Activated B cell treated with CpG ODN at 0.5 μM for 24 hours (primary cell): Measurements from ENCODE around the gene ANKRD13D. TPM values are rescaled to one million over a fixed set of nuclear protein-coding genes. Genes with fewer than 3 reads are reported as not detected.

Experiments used
- ATAC-seq: fragments of 200-7000 bp; cut with Tn5 transposase; one replicate; pipeline ENCODE4 v1.10.0; 2021; ENCODE audit warnings: low read depth, mild to moderate bottlenecking, moderate library complexity
- CTCF ChIA-PET: fragments of 350-600 bp; sonication (Branson Sonifier 250); formaldehyde crosslinking; loops from one replicate; lab custom pipeline; 2021; ENCODE audit warnings: antibody characterized with exemption; lab: Charles Lee
- POLR2A ChIA-PET: fragments of 350-600 bp; sonication (Branson Sonifier 250); formaldehyde crosslinking; loops from one replicate; lab custom pipeline; 2021; ENCODE audit warnings: antibody characterized with exemption; lab: Charles Lee
- DNase-seq: peaks from one replicate; pipeline ENCODE4 v3.0.0; 2022
- H3K27ac Mint-ChIP-seq: one replicate; pipeline ENCODE4 v1.8.0; 2020; ENCODE audit warnings: mixed read lengths
- H3K27me3 Mint-ChIP-seq: one replicate; pipeline ENCODE4 v1.8.0; 2021; ENCODE audit warnings: mixed read lengths
- H3K36me3 Mint-ChIP-seq: one replicate; pipeline ENCODE4 v1.8.0; 2021; ENCODE audit warnings: low read depth, mixed read lengths
- H3K4me1 Mint-ChIP-seq: one replicate; pipeline ENCODE4 v1.8.0; 2021; ENCODE audit warnings: mixed read lengths
- H3K4me3 Mint-ChIP-seq: one replicate; pipeline ENCODE4 v1.8.0; 2020; ENCODE audit warnings: mild to moderate bottlenecking, mixed read lengths
- H3K9me3 Mint-ChIP-seq: one replicate; pipeline ENCODE4 v1.8.0; 2020; ENCODE audit warnings: mixed read lengths
- CTCF ChIP-seq: fragments of 200-600 bp; IDR thresholded peaks from one replicate; pipeline ENCODE4 v1.8.0; 2022; ENCODE audit warnings: antibody characterized with exemption, mild to moderate bottlenecking
- intact Hi-C: fragments of 100-400 bp; cut with micrococcal nuclease; formaldehyde crosslinking; loops from one replicate; pipeline ENCODE4 v1.15.1; 2024
- total RNA-seq: library from RNA; stranded (reverse); gene quantifications from 2 replicates; pipeline ENCODE4 v1.2.3, GENCODE V29; 2022

ANKRD13D gene
- total RNA-seq, 1 donor from 2014 or later, result 116 TPM

- H3K27ac Mint-ChIP-seq, result no peak overlapping the region
- H3K36me3 Mint-ChIP-seq, result peaks cover 79% of the 10 kb centered on the region
- H3K4me3 Mint-ChIP-seq, result no peak overlapping the region
- ATAC-seq (no peak), DNase-seq (no peak)
- peaks cover 8% of the 10 kb centered on the region for H3K9me3 Mint-ChIP-seq
- intact Hi-C loops, result no loop called here
- POLR2A ChIA-PET, result interaction anchor here (2.6 kb wide), 1 partner anchor 22 kb away, joined by 8 read pairs; no protein-coding TSS in a partner anchor
- H3K27me3 Mint-ChIP-seq, result no peaks in the 10 kb centered on the region
- TF ChIP-seq CTCF, result no peak
- CTCF ChIA-PET, result interaction anchor here (0.7 to 0.8 kb wide), 2 partner anchors 21 to 50 kb away, joined by 3 read pairs; no protein-coding TSS in a partner anchor
- peaks cover 18% of the 10 kb centered on the region for H3K4me1 Mint-ChIP-seq
Observed at GRCh38 chr11:67295846-67296245, 6.7 kb downstream of the ANKRD13D start.

GRCh38 chr11:67298786-67299185 lies 9.7 kb downstream of the ANKRD13D start:
- ATAC-seq (no peak), DNase-seq (no peak)
- POLR2A ChIA-PET, result interaction anchor here (0.6 kb wide), 1 partner anchor 23 kb away, joined by 3 read pairs; no protein-coding TSS in a partner anchor
- intact Hi-C loops, result no loop called here
- Mint-ChIP-seq H3K4me1 (peaks cover 6% of the 10 kb centered on the region), H3K9me3 (peaks cover 8% of the 10 kb centered on the region), H3K4me3 (no peak overlapping the region), H3K36me3 (peaks cover 71% of the 10 kb centered on the region), H3K27me3 (no peaks in the 10 kb centered on the region), H3K27ac (no peak overlapping the region)
- CTCF ChIA-PET, result no interaction called here
- no peak for TF ChIP-seq CTCF

GRCh38 chr11:67299471-67300191 lies 10.5 kb downstream of the ANKRD13D start:
- Mint-ChIP-seq H3K27me3 (no peaks in the 10 kb centered on the region), H3K36me3 (peaks cover 66% of the 10 kb centered on the region), H3K9me3 (peaks cover 8% of the 10 kb centered on the region), H3K27ac (no peak overlapping the region), H3K4me1 (peaks cover 3% of the 10 kb centered on the region), H3K4me3 (no peak overlapping the region)
- ChIA-PET CTCF (no interaction called here), POLR2A (interaction anchor here (0.6 kb wide), 1 partner anchor 22 kb away, joined by 3 read pairs; no protein-coding TSS in a partner anchor)
- TF ChIP-seq CTCF, result no peak
- ATAC-seq (no peak), DNase-seq (no peak)
- intact Hi-C loops, result no loop called here

- DNase-seq, result no peak
- intact Hi-C loops, result no loop called here
- no peak overlapping the region for H3K27ac Mint-ChIP-seq
- TF ChIP-seq CTCF, result no peak
- H3K4me1 Mint-ChIP-seq, result peaks cover 3% of the 10 kb centered on the region
- no peak overlapping the region for H3K4me3 Mint-ChIP-seq
- ChIA-PET POLR2A (no interaction called here), CTCF (no interaction called here)
- H3K27me3 Mint-ChIP-seq, result no peaks in the 10 kb centered on the region
- ATAC-seq, result no peak
- peaks cover 60% of the 10 kb centered on the region for H3K36me3 Mint-ChIP-seq
- H3K9me3 Mint-ChIP-seq, result peaks cover 8% of the 10 kb centered on the region
Observed at GRCh38 chr11:67300256-67300755, 11.2 kb downstream of the ANKRD13D start.

GRCh38 chr11:67300756-67301312 lies 11.7 kb downstream of the ANKRD13D start:
- TF ChIP-seq CTCF, result no peak
- H3K9me3 Mint-ChIP-seq, result peaks cover 8% of the 10 kb centered on the region
- H3K27ac Mint-ChIP-seq, result no peak overlapping the region
- H3K4me3 Mint-ChIP-seq, result no peak overlapping the region
- POLR2A ChIA-PET, result interaction anchor here (1.0 to 1.4 kb wide), 2 partner anchors 12 to 17 kb away, joined by 3 to 4 read pairs; partner anchors contain the start of gene ANKRD13D
- intact Hi-C loops, result no loop called here
- ATAC-seq, result no peak
- H3K27me3 Mint-ChIP-seq, result no peaks in the 10 kb centered on the region
- peaks cover 3% of the 10 kb centered on the region for H3K4me1 Mint-ChIP-seq
- DNase-seq, result no peak
- H3K36me3 Mint-ChIP-seq, result peaks cover 56% of the 10 kb centered on the region
- CTCF ChIA-PET, result no interaction called here
